A673 (cell line): Measurements from ENCODE around the gene SNX30. TPM values are rescaled to one million over a fixed set of nuclear protein-coding genes. Genes with fewer than 3 reads are reported as not detected.

Experiments used
- BruUV-seq: library from RNA; stranded (reverse); fragments of 400-500 nt; replicated peaks from 2 replicates; lab custom pipeline; 2021; lab: Mats Ljungman, UMichigan
- CTCF ChIA-PET: fragments of 300-600 bp; sonication (Branson Sonifier 250); formaldehyde crosslinking; loops from one replicate; lab custom pipeline; 2022; ENCODE audit warnings: antibody characterized with exemption; lab: Charles Lee
- POLR2A ChIA-PET: fragments of 300-600 bp; sonication (Branson Sonifier 250); formaldehyde crosslinking; loops from one replicate; lab custom pipeline; 2022; ENCODE audit warnings: antibody characterized with exemption; ENCODE audit not compliant: low non-redundant PET; lab: Charles Lee
- DNase-seq: peaks from one replicate; pipeline ENCODE4 v3.0.0-alpha.2; 2015; ENCODE audit warnings: low spot score
- H3K27ac ChIP-seq: fragments of 200-600 bp; sonication (generic); 2 replicates; pipeline ENCODE4 v1.5.1; 2016; ENCODE audit warnings: mixed run types, low read depth, mild to moderate bottlenecking, mixed read lengths, antibody characterized with exemption, low read length; ENCODE audit not compliant: poor library complexity, severe bottlenecking
- H3K27me3 ChIP-seq: fragments of 200-600 bp; sonication (generic); replicated peaks from 2 replicates; pipeline ENCODE4 v1.6.1; 2017; ENCODE audit warnings: mixed run types, low read depth, mild to moderate bottlenecking, mixed read lengths, antibody characterized with exemption, low read length; ENCODE audit not compliant: insufficient read depth, poor library complexity
- H3K36me3 ChIP-seq: fragments of 200-600 bp; sonication (generic); 2 replicates; pipeline ENCODE4 v1.6.1; 2016; ENCODE audit warnings: mixed run types, mild to moderate bottlenecking, mixed read lengths, antibody characterized with exemption, low read length; ENCODE audit not compliant: insufficient read depth, poor library complexity, severe bottlenecking
- H3K4me1 ChIP-seq: fragments of 200-600 bp; sonication (generic); 2 replicates; pipeline ENCODE4 v1.6.1; 2017; ENCODE audit warnings: mixed run types, mild to moderate bottlenecking, mixed read lengths, antibody characterized with exemption, low read length; ENCODE audit not compliant: insufficient read depth, poor library complexity, severe bottlenecking
- H3K4me3 ChIP-seq: fragments of 200-600 bp; sonication (generic); 2 replicates; pipeline ENCODE4 v1.5.1; 2016; ENCODE audit warnings: low read depth, mixed run types, mild to moderate bottlenecking, mixed read lengths, low read length; ENCODE audit not compliant: poor library complexity, severe bottlenecking
- H3K9me3 ChIP-seq: fragments of 200-600 bp; sonication (generic); 2 replicates; pipeline ENCODE4 v1.6.1; 2016; ENCODE audit warnings: mixed run types, low read depth, mild to moderate bottlenecking, mixed read lengths, antibody characterized with exemption, low read length; ENCODE audit not compliant: poor library complexity, severe bottlenecking
- EZH2 ChIP-seq: fragments of 200-600 bp; sonication (generic); IDR thresholded peaks from 2 replicates; pipeline ENCODE4 v1.6.1; 2017; ENCODE audit warnings: borderline replicate concordance, low read depth, mild to moderate bottlenecking, mixed read lengths, antibody characterized with exemption, low read length; ENCODE audit not compliant: poor library complexity, severe bottlenecking
- intact Hi-C: fragments of 100-400 bp; cut with micrococcal nuclease; formaldehyde crosslinking; loops from one replicate; pipeline ENCODE4 v1.10.0; 2022; ENCODE audit not compliant: unreplicated experiment
- total RNA-seq: library from RNA; stranded (reverse); gene quantifications from 2 replicates; pipeline ENCODE4 v1.2.3, GENCODE V29; 2021
- TF ChIP-seq, protein P1 (sequence below): fragments of 300-800, 200-600 bp; sonication (generic); conservative IDR thresholded peaks from 2 replicates; pipeline ENCODE4 v1.5.1; 2017; ENCODE audit warnings: low read depth, mild to moderate bottlenecking, antibody characterized with exemption, low read length, moderate library complexity, mixed read lengths

Gene SNX30
- total RNA-seq, 1 experiment from 2014 or later: 6.1 TPM

DNA sequence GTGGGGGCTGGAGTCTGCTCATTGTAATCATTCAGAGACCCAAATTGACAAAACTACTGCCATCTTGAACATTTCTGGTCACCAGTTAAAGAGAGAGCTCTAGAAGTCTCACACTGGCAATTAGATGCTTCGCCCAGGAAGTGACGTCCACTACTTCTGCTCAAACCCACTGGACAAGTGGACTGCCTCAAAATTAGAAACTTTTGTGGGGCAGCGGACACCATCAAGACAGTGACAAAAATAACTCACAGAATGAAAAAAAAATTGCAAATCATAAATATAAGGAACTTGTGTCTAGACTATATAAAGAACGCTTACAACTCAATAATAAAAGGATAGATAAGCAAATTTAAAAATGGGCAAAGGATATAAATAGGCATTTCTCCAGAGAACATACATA lies 149.9 kb downstream of the SNX30 start:
- no peak for DNase-seq
- Histone ChIP-seq H3K4me1 (no peaks in the 10 kb centered on the region), H3K9me3 (no peaks in the 10 kb centered on the region), H3K4me3 (no peak overlapping the region), H3K36me3 (no peaks in the 10 kb centered on the region), H3K27me3 (peaks cover 25% of the 10 kb centered on the region), H3K27ac (no peak overlapping the region)
- POLR2A ChIA-PET: no interaction called here
- TF ChIP-seq, protein P1, sequence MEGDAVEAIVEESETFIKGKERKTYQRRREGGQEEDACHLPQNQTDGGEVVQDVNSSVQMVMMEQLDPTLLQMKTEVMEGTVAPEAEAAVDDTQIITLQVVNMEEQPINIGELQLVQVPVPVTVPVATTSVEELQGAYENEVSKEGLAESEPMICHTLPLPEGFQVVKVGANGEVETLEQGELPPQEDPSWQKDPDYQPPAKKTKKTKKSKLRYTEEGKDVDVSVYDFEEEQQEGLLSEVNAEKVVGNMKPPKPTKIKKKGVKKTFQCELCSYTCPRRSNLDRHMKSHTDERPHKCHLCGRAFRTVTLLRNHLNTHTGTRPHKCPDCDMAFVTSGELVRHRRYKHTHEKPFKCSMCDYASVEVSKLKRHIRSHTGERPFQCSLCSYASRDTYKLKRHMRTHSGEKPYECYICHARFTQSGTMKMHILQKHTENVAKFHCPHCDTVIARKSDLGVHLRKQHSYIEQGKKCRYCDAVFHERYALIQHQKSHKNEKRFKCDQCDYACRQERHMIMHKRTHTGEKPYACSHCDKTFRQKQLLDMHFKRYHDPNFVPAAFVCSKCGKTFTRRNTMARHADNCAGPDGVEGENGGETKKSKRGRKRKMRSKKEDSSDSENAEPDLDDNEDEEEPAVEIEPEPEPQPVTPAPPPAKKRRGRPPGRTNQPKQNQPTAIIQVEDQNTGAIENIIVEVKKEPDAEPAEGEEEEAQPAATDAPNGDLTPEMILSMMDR: no peak
- no peak for TF ChIP-seq EZH2
- intact Hi-C loops: loop anchor here (10.0 kb wide), 1 partner anchor 806 kb away; no protein-coding TSS in a partner anchor
- CTCF ChIA-PET: no interaction called here
- no TSS peak for BruUV-seq

DNA sequence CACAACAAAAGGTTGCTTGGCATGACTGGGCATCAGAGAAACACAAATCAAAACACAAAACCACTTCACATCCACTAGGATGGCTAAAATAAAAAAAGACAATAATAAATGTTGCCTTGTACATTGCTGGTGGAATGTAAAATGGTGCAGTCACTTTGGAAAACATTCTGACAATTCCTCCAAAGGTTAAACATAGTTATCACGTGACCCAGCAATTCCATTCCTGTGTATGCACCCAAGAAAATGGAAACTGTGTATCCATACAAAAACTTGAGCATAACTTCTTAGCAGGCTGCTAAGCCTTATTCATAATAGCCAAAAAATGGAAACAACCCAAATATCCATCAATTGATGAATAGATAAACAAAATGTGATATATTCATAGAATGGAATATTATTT lies 150.3 kb downstream of the SNX30 start:
- Histone ChIP-seq H3K27ac (no peak overlapping the region), H3K4me1 (no peaks in the 10 kb centered on the region), H3K9me3 (no peaks in the 10 kb centered on the region), H3K4me3 (no peak overlapping the region), H3K27me3 (peaks cover 25% of the 10 kb centered on the region), H3K36me3 (no peaks in the 10 kb centered on the region)
- ChIA-PET POLR2A (no interaction called here), CTCF (no interaction called here)
- intact Hi-C loops: loop anchor here (10.0 kb wide), 1 partner anchor 806 kb away; no protein-coding TSS in a partner anchor
- no peak for DNase-seq
- BruUV-seq: no TSS peak
- TF ChIP-seq EZH2: no peak
- TF ChIP-seq, protein P1: no peak

DNA sequence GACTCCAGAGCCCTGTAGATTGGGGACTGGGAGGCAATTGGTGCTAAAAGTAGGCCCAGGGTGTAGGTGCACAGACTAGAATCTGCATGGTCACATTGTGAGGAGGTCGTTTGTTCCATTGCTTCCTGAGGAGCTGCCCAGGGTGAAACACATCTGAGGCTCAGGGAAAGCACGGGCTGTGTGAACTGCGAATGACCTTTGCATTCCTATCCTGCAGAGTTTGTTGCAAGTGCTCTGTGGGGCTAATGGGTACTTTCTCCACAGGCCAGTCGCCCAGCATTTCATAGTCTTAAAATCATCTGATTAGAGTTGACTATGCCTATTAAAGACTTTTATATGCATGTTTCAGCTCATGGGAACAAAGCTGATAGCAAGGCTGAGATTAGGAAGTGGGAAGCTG lies 154.5 kb downstream of the SNX30 start:
- TF ChIP-seq EZH2: no peak
- TF ChIP-seq, protein P1: no peak
- ChIA-PET POLR2A (no interaction called here), CTCF (no interaction called here)
- Histone ChIP-seq H3K9me3 (no peaks in the 10 kb centered on the region), H3K27me3 (no peaks in the 10 kb centered on the region), H3K27ac (no peak overlapping the region), H3K4me1 (no peaks in the 10 kb centered on the region), H3K36me3 (no peaks in the 10 kb centered on the region), H3K4me3 (no peak overlapping the region)
- DNase-seq: no peak
- intact Hi-C loops: loop anchor here (10.0 kb wide), 1 partner anchor 810 kb away; no protein-coding TSS in a partner anchor
- BruUV-seq: no TSS peak
